Esophagus muscularis mucosa (tissue), 4 donors: ENCODE data around the gene APP.
"Not testable (repeated sequence)": the region's sequence is repeated elsewhere in the genome, so short reads cannot be mapped to it uniquely, and the experiment has no call there.

Source experiments
- EP300 ChIP-seq: sonication (generic); formaldehyde crosslinking; IDR thresholded peaks from one replicate; pipeline ENCODE4 v1.6.1; 2017; ENCODE audit warnings: antibody characterized with exemption
- POLR2A ChIP-seq: fragments of 450-650 bp; IDR thresholded peaks from one replicate; pipeline ENCODE4 v1.6.1; 2017; ENCODE audit warnings: antibody characterized with exemption, moderate library complexity, mild to moderate bottlenecking, low read depth
- POLR2AphosphoS5 ChIP-seq, 2 donors: sonication (generic); formaldehyde crosslinking; IDR thresholded peaks; one replicate each; pipeline ENCODE4 v1.6.1; 2017; ENCODE audit warnings: antibody characterized with exemption in 2 of 2
- TF ChIP-seq, protein P1 (sequence below), 3 experiments: fragments of 200-600 bp in 2 of 3; fragments of 450-650 bp in 1 of 3; sonication (generic) in 2 of 3; IDR thresholded peaks; one replicate each; pipeline ENCODE4 v1.5.1; 2017 to 2019; ENCODE audit warnings: antibody characterized with exemption in 3 of 3, mild to moderate bottlenecking in 2 of 3, moderate library complexity in 1 of 3

DNA sequence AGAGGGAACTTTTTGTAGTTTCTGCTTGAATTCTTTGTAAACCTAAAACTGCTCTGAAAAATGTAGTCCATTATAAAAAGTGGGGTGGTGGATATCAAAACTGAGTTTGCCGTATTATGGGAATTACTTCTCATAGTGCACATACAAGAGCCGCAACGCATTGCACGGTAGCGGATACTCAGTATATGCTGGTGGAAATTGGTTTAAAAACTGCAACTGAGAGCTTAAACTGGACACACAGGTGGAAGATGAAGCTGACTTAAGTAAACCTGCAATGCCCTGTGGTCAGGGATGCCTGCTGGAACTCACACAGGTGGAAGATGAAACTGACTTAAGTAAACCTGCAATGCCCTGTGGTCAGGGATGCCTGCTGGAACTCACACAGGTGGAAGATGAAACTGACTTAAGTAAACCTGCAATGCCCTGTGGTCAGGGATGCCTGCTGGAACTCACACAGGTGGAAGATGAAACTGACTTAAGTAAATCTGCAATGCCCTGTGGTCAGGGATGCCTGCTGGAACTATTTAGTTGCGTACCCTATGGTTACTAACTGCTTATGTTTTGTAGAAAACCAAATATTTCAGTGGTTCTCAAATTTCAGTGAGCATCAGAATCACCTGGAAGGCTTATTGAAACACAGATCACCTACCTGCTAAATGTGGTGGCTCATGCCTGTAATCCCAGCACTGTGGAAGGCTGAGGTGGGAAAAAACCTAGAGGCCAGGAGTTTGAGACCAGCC is 147.8 kb downstream of the APP start:
- not testable (repeated sequence) for TF ChIP-seq EP300; POLR2A; POLR2AphosphoS5 (IDR thresholded peaks at IDR 0.05)
- TF ChIP-seq, protein P1, sequence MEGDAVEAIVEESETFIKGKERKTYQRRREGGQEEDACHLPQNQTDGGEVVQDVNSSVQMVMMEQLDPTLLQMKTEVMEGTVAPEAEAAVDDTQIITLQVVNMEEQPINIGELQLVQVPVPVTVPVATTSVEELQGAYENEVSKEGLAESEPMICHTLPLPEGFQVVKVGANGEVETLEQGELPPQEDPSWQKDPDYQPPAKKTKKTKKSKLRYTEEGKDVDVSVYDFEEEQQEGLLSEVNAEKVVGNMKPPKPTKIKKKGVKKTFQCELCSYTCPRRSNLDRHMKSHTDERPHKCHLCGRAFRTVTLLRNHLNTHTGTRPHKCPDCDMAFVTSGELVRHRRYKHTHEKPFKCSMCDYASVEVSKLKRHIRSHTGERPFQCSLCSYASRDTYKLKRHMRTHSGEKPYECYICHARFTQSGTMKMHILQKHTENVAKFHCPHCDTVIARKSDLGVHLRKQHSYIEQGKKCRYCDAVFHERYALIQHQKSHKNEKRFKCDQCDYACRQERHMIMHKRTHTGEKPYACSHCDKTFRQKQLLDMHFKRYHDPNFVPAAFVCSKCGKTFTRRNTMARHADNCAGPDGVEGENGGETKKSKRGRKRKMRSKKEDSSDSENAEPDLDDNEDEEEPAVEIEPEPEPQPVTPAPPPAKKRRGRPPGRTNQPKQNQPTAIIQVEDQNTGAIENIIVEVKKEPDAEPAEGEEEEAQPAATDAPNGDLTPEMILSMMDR (IDR thresholded peaks at IDR 0.05) = not testable (repeated sequence)
